ENCODE data around the gene FILIP1.

FILIP1 gene

GRCh38 chr6:75337835-75338580 lies 155.6 kb downstream of the FILIP1 start:
- no peak for DNase-seq (ENCODE audit: low spot score)

- DNase-seq (ENCODE audit: low spot score): no peak
Observed at GRCh38 chr6:75334266-75335040, 159.1 kb downstream of the FILIP1 start.

- DNase-seq (ENCODE audit: low spot score): no peak
Observed at GRCh38 chr6:75333676-75334200, 159.9 kb downstream of the FILIP1 start.

GRCh38 chr6:75331151-75331550 lies 162.4 kb downstream of the FILIP1 start:
- no peak for DNase-seq (ENCODE audit: low spot score)

- no peak for DNase-seq (ENCODE audit: low spot score)
Observed at GRCh38 chr6:75329703-75330102, 163.9 kb downstream of the FILIP1 start.

GRCh38 chr6:75327807-75328206 lies 165.8 kb downstream of the FILIP1 start:
- DNase-seq (ENCODE audit: low spot score): no peak

- no peak for DNase-seq (ENCODE audit: low spot score)
Observed at GRCh38 chr6:75326557-75327258, 166.9 kb downstream of the FILIP1 start.

GRCh38 chr6:75318900-75319299 lies 174.7 kb downstream of the FILIP1 start:
- no peak for DNase-seq (ENCODE audit: low spot score)

- DNase-seq (ENCODE audit: low spot score): no peak
Observed at GRCh38 chr6:75317503-75318206, 175.9 kb downstream of the FILIP1 start.

GRCh38 chr6:75315978-75316377 lies 177.6 kb downstream of the FILIP1 start:
- DNase-seq (ENCODE audit: low spot score): no peak

- DNase-seq (ENCODE audit: low spot score): no peak
Observed at GRCh38 chr6:75308250-75308988, 185.2 kb downstream of the FILIP1 start.

GRCh38 chr6:75307364-75308004 lies 186.1 kb downstream of the FILIP1 start:
- DNase-seq (ENCODE audit: low spot score): no peak

- DNase-seq (ENCODE audit: low spot score): no peak
Observed at GRCh38 chr6:75306064-75306463, 187.5 kb downstream of the FILIP1 start.

- no peak for DNase-seq (ENCODE audit: low spot score)
Observed at GRCh38 chr6:75305573-75305972, 188.0 kb downstream of the FILIP1 start.

- DNase-seq (ENCODE audit: low spot score): no peak
Observed at GRCh38 chr6:75302280-75302679, 191.3 kb downstream of the FILIP1 start.

- DNase-seq (ENCODE audit: low spot score): no peak
Observed at GRCh38 chr6:75301537-75301936, 192.1 kb downstream of the FILIP1 start.

- DNase-seq (ENCODE audit: low spot score): no peak
Observed at GRCh38 chr6:75301088-75301487, 192.5 kb downstream of the FILIP1 start.

GRCh38 chr6:75300531-75300855 lies 193.1 kb downstream of the FILIP1 start:
- no peak for DNase-seq (ENCODE audit: low spot score)

- DNase-seq (ENCODE audit: low spot score): no peak
Observed at GRCh38 chr6:75299801-75300530, 193.6 kb downstream of the FILIP1 start.
